GM12878 (cell line): ENCODE measurements around the gene MMAA.

ENCODE experiments used
- RAD21 ChIP-seq: IDR thresholded peaks from 2 replicates; pipeline ENCODE4 v1.6.1; 2011; ENCODE audit warnings: mild to moderate bottlenecking, low read depth, low read length, moderate library complexity; ENCODE audit not compliant: insufficient read depth
- SMAD1 ChIP-seq: fragments of 450-650 bp; IDR thresholded peaks from 2 replicates; pipeline ENCODE4 v1.6.1; 2018; ENCODE audit warnings: mild to moderate bottlenecking, low read depth; ENCODE audit not compliant: partially characterized antibody

GRCh38 chr4:145623831-145624230 is 4.6 kb downstream of the MMAA start:
- TF ChIP-seq RAD21 = no peak
- TF ChIP-seq SMAD1 = no peak
